H1 (cell line): Measurements from ENCODE around the gene PRMT9. TPM values are rescaled to one million over a fixed set of nuclear protein-coding genes. Genes with fewer than 3 reads are reported as not detected.

Experiments
- GTF2F1 ChIP-seq: IDR thresholded peaks from 2 replicates; pipeline ENCODE4 v1.6.1; 2012; ENCODE audit warnings: low read depth, low read length, improper control_type of control experiment, borderline replicate concordance
- NANOG ChIP-seq: IDR thresholded peaks from 2 replicates; pipeline ENCODE4 v1.6.1; 2011; ENCODE audit warnings: low read length, low read depth, mild to moderate bottlenecking, inconsistent platforms; ENCODE audit not compliant: insufficient read depth, poor library complexity, severe bottlenecking
- NRF1 ChIP-seq: IDR thresholded peaks from 2 replicates; pipeline ENCODE4 v1.6.1; 2011; ENCODE audit warnings: mild to moderate bottlenecking, low read depth, low read length, improper control_type of control experiment
- SIX5 ChIP-seq: IDR thresholded peaks from 2 replicates; pipeline ENCODE4 v1.6.1; 2011; ENCODE audit warnings: mild to moderate bottlenecking, low read depth, low read length
- SP2 ChIP-seq: IDR thresholded peaks from 2 replicates; pipeline ENCODE4 v1.6.1; 2012; ENCODE audit warnings: mild to moderate bottlenecking, low read length, inconsistent platforms
- polyA plus RNA-seq, 7 experiments: library from polyadenylated mRNA; depleted of rRNA in 3 of 7; stranded (reverse) in 5 of 7; unstranded in 2 of 7; fragments of >200 nt in 5 of 7; fragments of 200-250 nt in 2 of 7; gene quantifications; 1 replicate in 5 of 7; 2 replicates in 1 of 7; 4 replicates in 1 of 7; pipeline versions ENCODE4 v1.2.1 to v1.2.3, GENCODE V29; 2011 to 2013; ENCODE audit warnings: missing spikeins in 2 of 7, mixed read lengths in 2 of 7
- total RNA-seq: library from RNA; stranded (reverse); fragmentation: NEBNext Ultra II Directional; extraction: Animal tissue kit (Norgen Biotek cat#: 25700); gene quantifications from 2 replicates; pipeline ENCODE4 v1.2.1, GENCODE V29; 2021
- TF ChIP-seq, protein P1 (sequence below): IDR thresholded peaks from 2 replicates; pipeline ENCODE4 v1.6.1; 2012; ENCODE audit warnings: inconsistent platforms
- TF ChIP-seq, protein P2 (sequence below): IDR thresholded peaks from 2 replicates; pipeline ENCODE4 v1.6.1; 2012; ENCODE audit warnings: low read length, inconsistent platforms

Gene PRMT9
- total and polyA plus RNA-seq, 2 of the 8 experiments (the other 6 are each of a cell fraction or from before 2014, with no cell fraction given) = 3.8 to 9.6 TPM

DNA sequence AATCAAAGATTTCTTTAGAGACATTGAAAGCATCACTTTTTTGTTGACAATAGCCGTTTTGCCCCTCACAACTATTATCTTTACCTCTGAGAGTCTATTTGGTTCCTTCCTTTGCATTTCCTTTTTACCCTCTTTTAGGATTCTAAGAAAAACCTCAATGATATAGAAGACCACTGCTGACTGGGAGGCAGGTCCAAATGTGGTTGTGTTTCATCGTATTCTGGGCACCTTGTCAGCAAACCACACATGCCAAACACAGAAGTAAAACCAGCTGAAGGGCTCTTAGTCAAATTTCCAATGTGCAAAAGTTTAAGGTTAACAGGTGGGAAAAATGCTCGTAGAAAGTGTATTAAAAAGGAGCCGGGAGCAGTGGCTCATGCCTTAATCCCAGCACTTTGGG, 5.1 kb upstream of the PRMT9 start (continued):
- TF ChIP-seq, protein P1, sequence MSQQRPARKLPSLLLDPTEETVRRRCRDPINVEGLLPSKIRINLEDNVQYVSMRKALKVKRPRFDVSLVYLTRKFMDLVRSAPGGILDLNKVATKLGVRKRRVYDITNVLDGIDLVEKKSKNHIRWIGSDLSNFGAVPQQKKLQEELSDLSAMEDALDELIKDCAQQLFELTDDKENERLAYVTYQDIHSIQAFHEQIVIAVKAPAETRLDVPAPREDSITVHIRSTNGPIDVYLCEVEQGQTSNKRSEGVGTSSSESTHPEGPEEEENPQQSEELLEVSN = no peak
- no peak for TF ChIP-seq SIX5
- no peak for TF ChIP-seq NRF1
- TF ChIP-seq NANOG = no peak
- TF ChIP-seq SP2 = no peak
- no peak for TF ChIP-seq GTF2F1
- TF ChIP-seq, protein P2, sequence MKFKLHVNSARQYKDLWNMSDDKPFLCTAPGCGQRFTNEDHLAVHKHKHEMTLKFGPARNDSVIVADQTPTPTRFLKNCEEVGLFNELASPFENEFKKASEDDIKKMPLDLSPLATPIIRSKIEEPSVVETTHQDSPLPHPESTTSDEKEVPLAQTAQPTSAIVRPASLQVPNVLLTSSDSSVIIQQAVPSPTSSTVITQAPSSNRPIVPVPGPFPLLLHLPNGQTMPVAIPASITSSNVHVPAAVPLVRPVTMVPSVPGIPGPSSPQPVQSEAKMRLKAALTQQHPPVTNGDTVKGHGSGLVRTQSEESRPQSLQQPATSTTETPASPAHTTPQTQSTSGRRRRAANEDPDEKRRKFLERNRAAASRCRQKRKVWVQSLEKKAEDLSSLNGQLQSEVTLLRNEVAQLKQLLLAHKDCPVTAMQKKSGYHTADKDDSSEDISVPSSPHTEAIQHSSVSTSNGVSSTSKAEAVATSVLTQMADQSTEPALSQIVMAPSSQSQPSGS = no peak
